GM19397 (cell line): ENCODE data around the gene SLC30A7.
A peak's percentile ranks its signal among the peaks of the same experiment; 100 is the strongest.
"Not testable (repeated sequence)": the region's sequence is repeated elsewhere in the genome, so short reads cannot be mapped to it uniquely, and the experiment has no call there.

Experiments
- ATAC-seq: cut with Tn5 transposase; IDR thresholded peaks from one replicate; pipeline ENCODE4 v1.9.1; 2021; ENCODE audit warnings: mild to moderate bottlenecking, moderate library complexity; ENCODE audit not compliant: unreplicated experiment

SLC30A7 gene, protein sequence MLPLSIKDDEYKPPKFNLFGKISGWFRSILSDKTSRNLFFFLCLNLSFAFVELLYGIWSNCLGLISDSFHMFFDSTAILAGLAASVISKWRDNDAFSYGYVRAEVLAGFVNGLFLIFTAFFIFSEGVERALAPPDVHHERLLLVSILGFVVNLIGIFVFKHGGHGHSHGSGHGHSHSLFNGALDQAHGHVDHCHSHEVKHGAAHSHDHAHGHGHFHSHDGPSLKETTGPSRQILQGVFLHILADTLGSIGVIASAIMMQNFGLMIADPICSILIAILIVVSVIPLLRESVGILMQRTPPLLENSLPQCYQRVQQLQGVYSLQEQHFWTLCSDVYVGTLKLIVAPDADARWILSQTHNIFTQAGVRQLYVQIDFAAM

DNA sequence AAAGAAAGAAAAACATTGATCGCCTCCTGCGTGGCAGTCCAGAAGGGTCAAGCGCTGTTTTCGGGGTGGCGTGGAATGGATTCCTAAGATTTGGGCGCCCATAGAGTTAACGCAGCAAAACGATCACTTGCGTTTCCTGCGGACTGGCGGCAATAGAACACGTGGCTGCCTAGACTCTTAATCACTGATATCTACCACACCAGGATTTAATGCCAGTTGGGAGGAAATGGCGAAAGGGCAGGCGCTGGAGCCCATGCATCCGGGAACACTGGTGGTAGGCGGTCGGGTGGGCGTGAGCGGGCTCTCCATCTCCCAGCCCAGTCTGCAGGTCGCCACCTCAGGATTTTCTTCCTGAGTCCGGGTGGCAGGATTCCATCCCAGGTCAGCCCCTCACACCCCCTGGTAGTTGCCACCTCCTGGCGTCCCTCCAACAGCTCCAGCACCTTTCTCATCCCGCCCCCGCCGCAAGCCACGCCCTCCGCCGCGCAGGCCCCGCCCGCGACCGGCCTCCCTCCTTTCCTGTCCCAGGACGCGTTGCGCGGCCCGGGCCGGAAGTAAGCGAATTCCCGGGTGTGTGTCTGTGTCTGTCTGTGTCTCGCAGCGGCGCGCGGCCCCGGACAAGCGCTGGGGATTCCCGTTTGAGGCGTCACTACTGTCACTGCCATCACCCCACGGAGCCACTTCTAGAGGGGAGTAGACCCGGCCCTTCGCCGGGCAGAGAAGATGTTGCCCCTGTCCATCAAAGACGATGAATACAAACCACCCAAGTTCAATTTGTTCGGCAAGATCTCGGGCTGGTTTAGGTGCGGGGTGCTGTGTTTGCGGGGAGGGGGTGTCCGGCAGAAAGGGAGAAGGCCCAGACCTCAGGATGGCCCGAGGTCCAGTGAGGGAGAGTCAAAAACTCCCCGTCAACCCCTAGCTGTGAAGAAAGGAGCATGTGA is at the start of gene SLC30A7:
Gene SLC30A7, plus strand, starts transcription at position 551 of the 941 bp plus-strand sequence. Its CDS starts 173 bp downstream, at position 724.
- ATAC-seq = peak; percentile 83

DNA sequence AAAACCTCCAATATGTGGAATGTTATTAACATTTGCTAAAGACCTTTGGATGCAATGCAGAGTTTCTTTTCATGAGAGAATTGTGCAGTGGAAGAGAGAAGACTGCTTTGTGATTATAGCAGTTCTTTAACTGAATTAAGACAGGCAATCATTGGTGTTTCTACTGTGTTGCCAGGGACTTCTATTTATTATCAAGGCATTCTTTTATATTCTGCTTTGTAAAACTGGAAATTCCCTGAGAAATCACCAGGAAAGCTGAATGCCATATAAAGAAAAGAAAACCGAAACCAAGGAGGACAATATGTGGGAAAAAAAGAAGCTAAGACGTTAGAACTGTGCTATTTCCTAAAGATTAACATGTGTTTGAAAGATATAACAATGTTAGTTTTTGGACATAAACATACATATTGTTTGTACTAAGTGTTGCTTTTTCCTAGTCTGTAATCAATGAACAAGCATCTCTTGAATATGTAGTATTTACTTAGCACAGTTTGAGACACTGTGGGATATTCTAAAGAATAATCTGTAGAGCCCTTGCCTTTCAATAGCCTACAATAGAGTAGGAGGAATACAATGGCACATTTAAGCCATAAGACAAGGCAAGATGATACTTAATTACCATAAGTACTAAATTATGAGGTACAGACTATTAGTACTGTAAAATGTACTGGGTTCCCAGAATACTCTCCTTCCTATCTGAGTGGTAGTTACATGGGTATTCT is 48.4 kb upstream of the SLC30A7 start:
- no peak for ATAC-seq

DNA sequence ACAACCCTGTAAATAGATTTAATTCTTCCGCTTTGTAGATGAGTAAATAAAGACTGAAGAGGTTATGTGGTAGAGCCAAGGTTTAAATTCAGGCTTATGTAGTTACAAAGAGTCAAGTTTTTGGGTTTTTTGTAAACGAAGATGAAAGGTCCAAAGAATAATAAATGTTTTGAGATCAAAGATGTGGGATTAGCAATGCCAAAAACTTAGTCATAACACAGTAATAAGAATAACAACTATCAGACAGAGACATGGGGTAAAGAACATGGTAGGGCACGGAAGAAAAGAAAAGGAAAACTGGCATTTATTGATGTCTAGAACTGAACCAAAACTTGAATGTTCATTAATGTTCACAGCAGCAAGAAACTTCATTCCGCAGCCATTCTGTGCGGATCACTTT is 44.2 kb upstream of the SLC30A7 start:
- no peak for ATAC-seq

DNA sequence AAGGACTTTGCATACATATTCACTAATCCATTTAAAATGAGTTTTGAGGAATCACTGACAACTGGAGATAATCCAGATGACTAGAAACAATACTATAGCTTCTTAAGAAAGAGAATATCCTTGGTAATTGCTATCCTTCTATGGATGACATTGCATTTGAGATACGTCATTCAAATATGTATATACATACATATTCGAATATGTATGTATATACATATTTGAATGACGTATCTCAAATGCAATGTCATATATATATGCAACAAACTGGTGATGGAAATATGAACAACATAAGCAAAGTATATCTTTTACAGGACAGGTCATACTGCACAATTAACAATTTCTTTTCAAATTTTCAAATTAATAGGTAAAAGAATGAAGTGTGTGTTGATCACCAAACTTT is 42.9 kb upstream of the SLC30A7 start:
- no peak for ATAC-seq

DNA sequence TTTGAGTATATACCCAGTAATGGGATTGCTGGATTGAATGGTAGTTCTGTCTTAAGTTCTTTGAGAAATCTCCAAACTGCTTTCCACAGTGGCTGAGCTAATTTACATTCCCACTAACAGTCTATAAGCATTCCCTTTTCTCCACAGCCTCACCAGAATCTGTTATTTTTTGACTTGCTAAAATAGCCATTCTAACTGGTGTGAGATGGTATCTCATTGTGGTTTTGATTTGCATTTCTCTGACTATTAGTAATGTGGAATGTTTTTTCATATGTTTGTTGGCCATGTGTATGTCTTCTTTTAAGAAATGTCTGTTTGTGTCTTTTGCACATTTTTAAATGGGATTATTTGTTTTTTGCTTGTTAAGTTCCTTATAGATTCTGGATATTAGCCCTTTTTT is 40.8 kb upstream of the SLC30A7 start:
- ATAC-seq = not testable (repeated sequence)

DNA sequence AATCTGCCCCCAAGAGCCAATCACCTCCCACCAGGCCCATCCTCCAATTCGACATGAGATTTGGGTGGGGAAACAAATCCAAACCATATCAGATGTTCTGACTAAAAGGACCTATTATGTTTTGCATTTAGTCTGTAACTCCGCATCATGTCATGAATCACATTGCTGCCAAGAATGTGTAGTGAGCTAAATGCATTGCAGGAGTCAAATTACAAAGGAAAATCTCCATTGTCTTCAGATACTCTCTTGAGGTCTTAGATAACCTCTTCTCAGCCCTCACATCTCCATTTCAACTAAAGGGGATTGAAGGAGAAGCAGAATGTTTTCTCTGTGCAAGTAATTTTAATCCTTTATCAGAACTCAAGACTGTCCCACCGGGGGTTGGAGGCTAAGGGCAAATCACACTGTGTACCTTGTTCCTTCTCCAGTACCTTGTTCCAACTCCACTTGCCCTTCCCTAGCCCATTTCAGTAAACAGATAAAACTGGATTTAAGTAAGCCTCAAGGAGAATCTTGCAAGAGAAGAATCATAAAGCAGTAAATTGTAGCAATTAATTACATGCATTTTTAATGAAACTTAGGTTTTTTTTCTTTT is 35.4 kb upstream of the SLC30A7 start:
- no peak for ATAC-seq

DNA sequence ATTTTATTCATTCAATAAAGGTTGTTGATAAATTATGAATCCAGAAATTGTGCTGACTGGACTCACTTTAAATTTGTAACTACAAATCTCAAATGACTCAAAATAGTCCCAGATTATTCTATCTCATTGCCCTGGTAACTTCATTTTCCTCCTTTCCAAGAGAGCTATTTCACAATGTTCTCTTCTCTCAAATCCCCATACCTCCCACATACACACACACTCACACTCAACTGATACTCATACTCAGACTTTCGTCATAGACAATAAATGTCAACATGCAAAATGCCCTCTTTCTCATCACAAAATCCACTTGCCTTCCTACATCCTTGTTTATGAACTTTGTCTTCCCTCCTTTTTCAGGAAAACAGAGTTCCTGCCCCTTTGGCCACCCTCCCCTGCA is 34.5 kb upstream of the SLC30A7 start:
- ATAC-seq = no peak

DNA sequence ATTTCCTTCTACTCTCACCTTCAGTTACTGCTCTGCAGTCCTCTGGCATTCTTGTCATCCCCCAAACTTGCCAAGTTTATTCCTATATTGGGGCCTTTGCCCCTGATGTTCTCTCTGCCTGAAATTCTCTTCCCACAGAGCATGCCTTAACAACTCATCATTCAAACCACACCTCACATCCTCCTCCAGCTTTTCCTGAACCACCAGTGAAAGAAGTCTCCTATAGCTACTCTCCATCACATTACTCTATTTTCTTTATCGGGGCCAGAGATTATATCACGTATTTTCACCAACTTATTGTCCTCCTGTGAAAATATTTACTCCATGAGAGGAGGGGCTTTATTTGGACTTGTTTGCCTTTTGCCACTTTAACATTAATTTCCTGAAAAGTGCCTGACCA is 33.3 kb upstream of the SLC30A7 start:
- ATAC-seq = no peak

DNA sequence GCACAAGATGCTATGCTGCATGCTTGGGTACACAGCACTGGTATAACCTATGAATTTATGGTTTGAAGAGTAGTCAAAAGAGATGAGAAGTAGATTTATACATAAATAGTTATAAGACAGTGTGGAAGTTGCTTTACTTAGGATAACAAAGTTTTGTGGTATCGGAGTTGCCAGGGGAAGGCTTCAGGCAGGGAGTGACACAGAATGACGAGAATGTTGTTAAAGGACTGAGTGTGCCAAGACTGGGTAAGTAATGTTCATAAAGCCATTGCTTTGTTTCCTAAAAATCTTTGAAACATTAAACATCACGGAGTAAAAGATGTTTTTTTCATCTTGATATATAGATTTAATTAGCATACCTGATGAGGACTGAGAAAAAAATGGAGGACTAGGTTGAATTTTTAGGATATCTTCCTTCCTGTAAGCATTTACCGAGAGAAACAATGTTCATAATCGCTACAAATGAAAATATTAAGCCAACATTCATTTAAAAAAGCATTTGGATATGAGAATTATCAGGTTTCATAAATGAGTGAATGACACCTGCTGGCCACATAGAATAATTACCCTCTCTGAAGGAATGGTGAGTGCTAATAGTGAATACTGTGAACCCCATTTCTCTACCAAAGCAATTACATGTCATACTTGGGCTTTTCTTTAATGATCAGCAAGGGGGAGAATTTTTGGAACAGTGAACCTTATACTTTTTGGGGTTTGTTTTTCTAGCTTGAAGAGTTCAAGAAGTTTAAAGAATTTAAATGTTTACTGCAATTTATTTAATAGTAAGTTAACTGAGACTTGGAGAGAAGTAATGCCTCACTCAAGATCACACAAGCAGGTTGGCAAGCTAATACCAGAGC is 29.6 kb upstream of the SLC30A7 start:
- no peak for ATAC-seq

DNA sequence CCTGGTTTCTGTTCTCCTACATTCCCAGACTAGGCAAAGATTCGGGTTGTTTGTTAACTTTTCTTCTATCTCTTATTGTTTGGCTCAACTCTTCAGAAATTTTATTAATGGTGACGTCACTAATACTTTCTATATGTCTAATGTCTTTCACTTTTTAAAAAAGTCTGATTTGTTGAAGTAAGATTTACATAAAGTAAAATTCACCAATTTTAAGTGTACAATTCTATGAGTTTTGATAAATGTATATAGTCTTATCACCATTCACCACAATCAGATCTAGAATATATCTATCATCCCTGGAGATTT is 29.0 kb upstream of the SLC30A7 start:
- no peak for ATAC-seq

DNA sequence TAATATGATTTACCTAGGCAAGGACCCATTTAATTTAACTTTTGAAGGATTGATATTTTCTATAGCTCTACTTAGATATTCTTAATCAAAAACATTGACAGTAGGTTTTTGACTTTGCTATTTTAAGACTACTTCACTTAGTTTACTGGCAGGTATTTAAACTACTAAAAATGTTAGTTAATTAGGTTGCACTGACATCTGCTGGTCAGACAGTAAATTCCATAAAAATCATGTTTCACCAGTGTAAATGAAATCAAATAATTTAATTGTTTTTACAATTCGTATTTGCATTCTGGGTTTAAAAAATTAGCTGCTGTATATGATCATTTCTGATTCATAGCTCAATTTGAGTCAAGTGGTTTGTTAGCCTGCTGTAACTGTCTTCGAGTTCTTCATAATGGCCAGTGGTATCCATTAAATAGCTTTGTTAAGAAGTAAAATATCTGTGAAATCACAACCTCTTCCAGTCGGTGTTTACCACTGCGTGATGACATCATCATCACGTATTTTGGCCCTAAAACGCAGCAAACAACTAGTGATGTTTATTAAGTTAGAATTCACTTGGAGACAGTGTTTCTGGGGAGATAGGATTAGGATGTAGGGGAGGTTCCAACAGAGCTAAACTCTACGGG is 27.4 kb upstream of the SLC30A7 start:
- no peak for ATAC-seq

DNA sequence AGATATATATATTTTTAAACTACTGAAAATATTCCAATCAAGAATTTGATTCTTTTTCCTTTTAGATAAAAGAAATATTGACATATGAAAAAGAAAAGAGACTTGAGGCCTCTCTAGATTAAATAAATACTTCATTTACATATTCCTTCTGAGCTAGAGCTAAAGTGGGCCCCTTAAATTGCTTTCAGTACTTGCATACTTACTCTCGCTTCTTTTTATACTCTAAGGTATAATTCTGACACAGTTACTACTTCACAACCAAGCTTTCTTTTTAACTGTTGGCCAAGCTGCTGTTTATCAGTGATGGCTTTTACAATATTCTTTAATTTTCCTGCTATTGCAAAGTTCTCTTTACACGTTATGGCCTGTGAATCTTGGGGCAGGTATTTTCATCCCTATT is 25.9 kb upstream of the SLC30A7 start:
- ATAC-seq = no peak

DNA sequence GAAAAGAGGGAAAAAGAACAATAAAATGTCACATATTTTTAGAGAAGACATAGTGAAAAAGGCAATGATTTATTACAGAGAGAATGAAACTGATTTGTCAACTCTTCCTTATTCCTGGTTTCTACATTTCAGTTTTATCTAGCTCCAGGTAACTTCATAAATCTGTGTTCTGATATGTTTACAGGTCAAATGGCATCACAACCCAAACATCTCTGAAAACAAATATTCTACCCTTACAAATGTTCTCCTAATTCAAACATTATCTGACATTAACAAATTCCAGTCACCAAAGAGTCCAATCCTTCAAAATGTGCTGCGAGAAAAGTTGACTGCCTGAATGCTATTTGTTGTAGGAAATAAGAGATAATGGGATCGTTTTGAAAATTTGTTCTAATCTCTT is 21.5 kb upstream of the SLC30A7 start:
- no peak for ATAC-seq

DNA sequence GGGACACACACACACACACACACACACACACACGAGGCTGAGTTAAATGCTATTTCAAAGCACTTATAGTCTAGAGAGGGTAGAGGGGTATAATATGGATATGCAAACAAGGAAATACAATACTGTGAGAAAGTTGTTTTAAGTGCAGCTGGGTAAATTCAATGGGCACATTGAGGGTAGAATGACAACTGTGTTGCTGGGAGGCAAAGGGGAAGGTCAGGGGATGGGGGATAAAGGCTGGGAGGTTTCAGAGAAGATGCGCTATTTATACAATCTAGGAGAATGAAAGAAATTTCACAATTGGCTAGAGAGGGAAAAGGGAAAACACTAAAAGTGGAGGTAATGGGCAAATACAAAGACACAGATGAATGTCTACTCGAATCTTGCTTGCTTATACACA is 20.7 kb upstream of the SLC30A7 start:
- ATAC-seq = no peak

DNA sequence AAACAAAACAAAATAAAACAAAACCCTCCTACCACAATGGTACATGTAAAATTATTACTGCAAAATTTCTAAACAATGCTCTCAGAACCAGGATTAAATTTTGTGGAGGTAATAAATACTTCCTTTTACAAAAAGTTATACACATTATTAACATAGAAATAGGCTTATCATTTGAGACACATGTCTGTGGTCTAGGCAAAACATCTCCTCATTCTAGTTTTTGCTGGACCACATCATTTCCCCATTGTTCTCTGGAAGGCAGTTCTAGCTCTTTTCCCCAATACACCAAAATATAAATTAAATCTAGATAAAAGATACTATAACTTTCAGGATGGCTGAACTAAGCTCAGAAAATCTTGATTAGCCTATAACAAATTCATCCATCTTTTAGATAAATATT is 19.6 kb upstream of the SLC30A7 start:
- ATAC-seq = no peak

DNA sequence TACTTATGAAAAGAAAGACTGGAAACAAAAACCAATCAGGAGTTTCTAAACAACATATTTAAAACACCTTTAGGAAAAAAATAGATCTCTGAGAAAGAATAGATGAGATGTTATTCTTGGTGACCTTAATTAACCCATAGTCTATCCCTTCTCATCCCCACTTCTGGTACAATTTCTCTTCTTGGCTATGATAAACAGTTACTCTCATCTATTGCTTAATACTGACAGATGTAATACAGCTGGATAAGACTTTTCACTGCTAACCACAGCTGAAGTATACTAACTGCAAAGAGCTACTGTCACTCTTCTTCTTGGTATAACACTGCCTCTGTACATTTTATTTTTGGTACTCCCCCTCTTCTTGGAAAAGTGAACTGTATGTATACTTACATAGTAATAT is 16.5 kb upstream of the SLC30A7 start:
- ATAC-seq = no peak

DNA sequence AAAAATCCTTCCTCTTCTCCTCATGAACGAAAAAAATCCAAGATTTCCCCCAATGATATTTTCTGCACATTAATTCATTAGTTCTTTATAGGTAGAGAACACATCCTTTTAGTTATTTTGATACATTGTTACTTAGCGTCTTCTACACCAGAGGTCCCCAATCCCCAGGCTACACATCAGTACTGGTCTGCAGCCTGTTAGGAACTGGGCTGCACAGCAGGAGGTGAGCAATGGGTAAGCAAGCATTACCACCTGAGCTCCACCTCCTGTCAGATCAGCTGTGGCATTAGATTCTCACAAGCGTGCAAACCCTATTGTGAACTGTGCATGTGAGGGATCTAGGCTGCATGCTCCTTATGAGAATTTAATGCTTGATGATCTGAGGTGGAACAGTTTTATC is 14.2 kb upstream of the SLC30A7 start:
- no peak for ATAC-seq

DNA sequence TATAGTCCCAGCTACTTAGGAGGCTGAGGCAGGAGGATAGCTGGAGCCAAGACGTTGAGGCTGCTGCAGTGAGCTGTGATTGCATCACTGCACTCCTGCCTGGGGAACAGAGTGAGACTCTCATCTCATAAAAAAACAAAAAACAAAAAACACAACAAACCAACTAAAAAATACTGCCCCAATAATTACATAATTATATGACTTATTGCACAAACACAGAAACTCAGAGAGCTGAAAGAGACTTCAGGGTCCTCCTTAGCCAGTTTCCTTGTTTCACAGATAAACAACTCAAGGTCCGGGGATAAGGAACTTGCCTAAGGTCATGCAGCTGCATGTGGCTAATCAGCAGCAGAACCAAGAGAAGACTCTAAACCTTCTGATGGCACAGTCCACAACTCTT is 13.2 kb upstream of the SLC30A7 start:
- ATAC-seq = no peak

DNA sequence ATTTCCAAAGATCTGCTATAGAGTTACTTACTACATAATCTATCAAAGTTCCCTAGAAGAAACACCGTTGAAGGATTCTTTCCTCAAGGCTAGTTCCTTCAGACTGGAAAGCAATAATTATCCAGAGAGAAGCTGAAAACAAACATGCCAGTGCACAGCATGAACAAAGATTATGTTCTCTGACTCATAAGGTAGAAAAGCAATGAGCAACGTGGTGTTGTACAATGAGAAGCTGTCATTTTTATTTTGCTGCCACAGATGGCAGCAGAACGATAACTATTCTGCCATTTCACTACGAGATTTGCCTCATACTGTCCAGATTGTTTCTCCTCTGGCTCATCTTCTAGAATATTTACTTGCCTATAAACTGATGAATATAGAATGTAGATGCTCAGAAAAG is 11.9 kb upstream of the SLC30A7 start:
- no peak for ATAC-seq

DNA sequence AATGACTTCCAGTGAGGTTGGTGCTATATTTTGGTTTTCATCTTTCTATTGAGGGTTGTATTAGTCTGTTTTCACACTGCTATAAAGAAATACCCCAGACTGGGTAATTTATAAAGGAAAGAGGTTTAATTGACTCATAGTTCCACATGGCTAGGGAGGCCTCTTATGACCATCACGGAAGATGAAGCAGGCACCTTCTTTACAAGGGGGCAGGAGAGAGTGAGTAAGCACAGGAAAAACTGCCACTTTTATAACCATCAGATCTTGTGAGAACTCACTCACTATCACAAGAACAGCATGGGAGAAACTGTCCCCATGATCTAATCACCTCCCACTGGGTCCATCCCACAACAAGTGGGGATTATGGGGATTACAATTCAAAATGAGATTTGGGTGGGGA is 6.9 kb upstream of the SLC30A7 start:
- ATAC-seq = not testable (repeated sequence)
